GM23248 (cell line): Measurements from ENCODE around the gene SMPX. TPM values are rescaled to one million over a fixed set of nuclear protein-coding genes. Genes with fewer than 3 reads are reported as not detected.

ENCODE experiments used
- DNase-seq: peaks from one replicate; pipeline ENCODE4 v3.0.0-alpha.2; 2015
- H2AFZ ChIP-seq: fragments of 200-600 bp; sonication (generic); 2 replicates; pipeline ENCODE4 v1.6.1; 2016; ENCODE audit warnings: antibody characterized with exemption
- H3F3A ChIP-seq: fragments of 200-600 bp; sonication (generic); 2 replicates; pipeline ENCODE4 v1.6.1; 2016; ENCODE audit warnings: mild to moderate bottlenecking, antibody characterized with exemption, mixed run types; ENCODE audit not compliant: insufficient read depth
- H3K27ac ChIP-seq: fragments of 200-600 bp; sonication (generic); 2 replicates; pipeline ENCODE4 v1.5.1; 2016; ENCODE audit warnings: mild to moderate bottlenecking
- H3K27me3 ChIP-seq: fragments of 200-600 bp; sonication (generic); replicated peaks from 2 replicates; pipeline ENCODE4 v1.6.1; 2016; ENCODE audit warnings: mild to moderate bottlenecking; ENCODE audit not compliant: insufficient read depth
- H3K36me3 ChIP-seq: fragments of 200-600 bp; sonication (generic); 2 replicates; pipeline ENCODE4 v1.6.1; 2016; ENCODE audit warnings: low read depth, mild to moderate bottlenecking
- H3K4me1 ChIP-seq: fragments of 200-600 bp; sonication (generic); 2 replicates; pipeline ENCODE4 v1.6.1; 2016; ENCODE audit warnings: mild to moderate bottlenecking; ENCODE audit not compliant: insufficient read depth
- H3K4me2 ChIP-seq: fragments of 200-600 bp; sonication (generic); one replicate; pipeline ENCODE4 v1.6.1; 2016; ENCODE audit warnings: mild to moderate bottlenecking; ENCODE audit not compliant: unreplicated experiment
- H3K4me3 ChIP-seq: fragments of 200-600 bp; sonication (generic); 2 replicates; pipeline ENCODE4 v1.5.1; 2016; ENCODE audit warnings: mild to moderate bottlenecking
- H3K79me2 ChIP-seq: fragments of 200-600 bp; sonication (generic); 2 replicates; pipeline ENCODE4 v1.6.1; 2016; ENCODE audit warnings: mild to moderate bottlenecking; ENCODE audit not compliant: insufficient read depth
- H3K9ac ChIP-seq: fragments of 200-600 bp; sonication (generic); 2 replicates; pipeline ENCODE4 v1.6.1; 2016; ENCODE audit warnings: mild to moderate bottlenecking
- H3K9me2 ChIP-seq: fragments of 200-600 bp; sonication (generic); 2 replicates; pipeline ENCODE4 v1.6.1; 2016; ENCODE audit warnings: mixed run types, mild to moderate bottlenecking, moderate library complexity; ENCODE audit not compliant: insufficient read depth
- H3K9me3 ChIP-seq: fragments of 200-600 bp; sonication (generic); one replicate; pipeline ENCODE4 v1.6.1; 2017; ENCODE audit warnings: low read depth
- H4K20me1 ChIP-seq: fragments of 200-600 bp; sonication (generic); 2 replicates; pipeline ENCODE4 v1.6.0; 2016; ENCODE audit not compliant: insufficient read depth
- EZH2 ChIP-seq: fragments of 200-600 bp; sonication (generic); IDR thresholded peaks from 2 replicates; pipeline ENCODE4 v1.6.1; 2018; ENCODE audit warnings: antibody characterized with exemption, mild to moderate bottlenecking; ENCODE audit not compliant: insufficient read depth, poor library complexity, severe bottlenecking
- EZH2phosphoT487 ChIP-seq: fragments of 200-600 bp; sonication (generic); IDR thresholded peaks from 2 replicates; pipeline ENCODE4 v1.6.1; 2018; ENCODE audit warnings: antibody characterized with exemption, moderate library complexity, mild to moderate bottlenecking, low read depth; ENCODE audit not compliant: insufficient read depth
- WGBS, 2 experiments: methylation state at CpG; one replicate each; pipeline ENCODE4 v1.1.6; 2015 to 2017; ENCODE audit warnings: low lambda C conversion rate in 2 of 2, low coverage in 1 of 2; ENCODE audit errors: missing lambda C conversion rate in 2 of 2; 5-methylcytosine and 5-hydroxymethylcytosine counted together
- in situ Hi-C: fragments of 300-500 bp; cut with MboI; formaldehyde crosslinking; loops from 2 replicates; pipeline ENCODE4 v1.15.0; 2020
- polyA plus RNA-seq: library from polyadenylated mRNA; unstranded; fragments of >200 nt; fragmentation: Nextera tagmentation; extraction: Ambion mirVana; gene quantifications from 2 replicates; pipeline ENCODE4 v1.2.1, GENCODE V29; 2016
- total RNA-seq: library from RNA; depleted of rRNA; stranded (reverse); fragments of >200 nt; shearing (Covaris generic); gene quantifications from 2 replicates; pipeline ENCODE4 v1.2.3, GENCODE V29; 2014

Gene SMPX
- total and polyA plus RNA-seq, 2 experiments from 2014 or later = not detected

- H3K4me3 ChIP-seq = no peak overlapping the region
- TF ChIP-seq EZH2phosphoT487 (no peak), EZH2 (no peak)
These were observed 19.5 kb downstream of the SMPX start for GRCh38 chrX:21738210-21738949.

GRCh38 chrX:21735768-21736127 lies 22.2 kb downstream of the SMPX start:
- peak overlapping the region; percentile 58 for H3K4me2 ChIP-seq
- 100% methylated on average over 1 of the region's 1 CpG for WGBS, 2 experiments

More at GRCh38 chrX:21738210-21738949, 19.5 kb downstream of the SMPX start:
- DNase-seq = no peak
- H3K27me3 ChIP-seq = no peaks in the 10 kb centered on the region
- H3K4me1 ChIP-seq = peaks cover 13% of the 10 kb centered on the region
- no peak overlapping the region for H2AFZ ChIP-seq
- no peaks in the 10 kb centered on the region for H3K36me3 ChIP-seq
- no peaks in the 10 kb centered on the region for H4K20me1 ChIP-seq
- no peaks in the 10 kb centered on the region for H3K9me2 ChIP-seq
- 83 to 94% methylated on average over 2 to 15 of the region's 15 CpGs for WGBS, 2 experiments
- no peaks in the 10 kb centered on the region for H3K79me2 ChIP-seq
- H3K27ac ChIP-seq = no peak overlapping the region
- H3K9me3 ChIP-seq = no peaks in the 10 kb centered on the region
- H3F3A ChIP-seq = peaks cover 25% of the 10 kb centered on the region
- no peak overlapping the region for H3K9ac ChIP-seq
- in situ Hi-C loops = no loop called here
- H3K4me2 ChIP-seq = no peak overlapping the region

GRCh38 chrX:21735038-21735767 lies 22.7 kb downstream of the SMPX start:
- H3K27me3 ChIP-seq = no peaks in the 10 kb centered on the region
- H3K4me3 ChIP-seq = peak overlapping the region; percentile 43; the same call in 1 of the 2 replicates
- H3K27ac ChIP-seq = peak overlapping the region; percentile 91
- peak overlapping the region; percentile 58 for H3K4me2 ChIP-seq
- H4K20me1 ChIP-seq = no peaks in the 10 kb centered on the region
- no peaks in the 10 kb centered on the region for H3K9me2 ChIP-seq
- WGBS, 2 experiments = 0 to 6% methylated on average over 5 of the region's 5 CpGs
- H3F3A ChIP-seq = peaks cover 25% of the 10 kb centered on the region
- H3K36me3 ChIP-seq = no peaks in the 10 kb centered on the region
- H3K4me1 ChIP-seq = peaks cover 13% of the 10 kb centered on the region
- in situ Hi-C loops = no loop called here
- no peak overlapping the region for H2AFZ ChIP-seq
- peak overlapping the region; percentile 54; the same call in 1 of the 2 replicates for H3K9ac ChIP-seq
- peak; percentile 76 for DNase-seq
- H3K79me2 ChIP-seq = no peaks in the 10 kb centered on the region
- no peaks in the 10 kb centered on the region for H3K9me3 ChIP-seq
- no peak for TF ChIP-seq EZH2phosphoT487
- TF ChIP-seq EZH2 = no peak

More at GRCh38 chrX:21735768-21736127, 22.2 kb downstream of the SMPX start:
- Histone ChIP-seq H2AFZ (no peak overlapping the region), H3K4me3 (0 out of 2 replicates have a peak overlapping the region, but pooled peaks have one; percentile 43), H3K4me1 (peaks cover 13% of the 10 kb centered on the region), H4K20me1 (no peaks in the 10 kb centered on the region), H3K79me2 (no peaks in the 10 kb centered on the region), H3K36me3 (no peaks in the 10 kb centered on the region), H3K9ac (no peak overlapping the region; the same call in 1 of the 2 replicates), H3K9me2 (no peaks in the 10 kb centered on the region), H3K27me3 (no peaks in the 10 kb centered on the region), H3K9me3 (no peaks in the 10 kb centered on the region), H3K27ac (peak overlapping the region; percentile 91), H3F3A (peaks cover 25% of the 10 kb centered on the region)
- DNase-seq = peak; percentile 51
- TF ChIP-seq EZH2phosphoT487 (no peak), EZH2 (no peak)
- in situ Hi-C loops = no loop called here

- no peaks in the 10 kb centered on the region for H3K9me2 ChIP-seq
- H3K79me2 ChIP-seq = no peaks in the 10 kb centered on the region
- no peaks in the 10 kb centered on the region for H3K27me3 ChIP-seq
- H3K4me2 ChIP-seq = peak overlapping the region; percentile 58
- peaks cover 25% of the 10 kb centered on the region for H3F3A ChIP-seq
- DNase-seq = no peak
- H3K4me3 ChIP-seq = no peak overlapping the region
- peaks cover 13% of the 10 kb centered on the region for H3K4me1 ChIP-seq
- H3K9me3 ChIP-seq = no peaks in the 10 kb centered on the region
- WGBS, 2 experiments = 95% methylated on average over 2 of the region's 2 CpGs
- H3K27ac ChIP-seq = no peak overlapping the region
- no peaks in the 10 kb centered on the region for H4K20me1 ChIP-seq
- TF ChIP-seq EZH2 = no peak
- no peak for TF ChIP-seq EZH2phosphoT487
- H3K36me3 ChIP-seq = no peaks in the 10 kb centered on the region
- H2AFZ ChIP-seq = no peak overlapping the region
- H3K9ac ChIP-seq = no peak overlapping the region
- in situ Hi-C loops = no loop called here
These were observed 23.7 kb downstream of the SMPX start for GRCh38 chrX:21734175-21734574.
